Subcutaneous adipose tissue (tissue), 4 donors: ENCODE measurements around the gene BCL2L15. TPM values are rescaled to one million over a fixed set of nuclear protein-coding genes. Genes with fewer than 3 reads are reported as not detected.

ENCODE experiments used
- CTCF ChIP-seq: fragments of 450-650 bp; IDR thresholded peaks from one replicate; pipeline ENCODE4 v1.5.1; 2016; ENCODE audit warnings: low read depth, mild to moderate bottlenecking, control low read depth, antibody characterized with exemption, moderate library complexity
- total RNA-seq, 4 donors: library from RNA; depleted of rRNA; stranded (reverse); fragments of >200 nt; gene quantifications; one replicate each; pipeline ENCODE4 v1.1.0, GENCODE V29; 2016

The BCL2L15 gene
- total RNA-seq, 4 donors from 2014 or later, result 0.16 to 0.38 (median 0.20) TPM

GRCh38 chr1:113904674-113905434 is 17.5 kb upstream of the BCL2L15 start, which contains the start of the genes AP4B1 and DCLRE1B:
Gene AP4B1 (minus strand): TSS chr1:113904799. CDS start chr1:113904717, 82 bp downstream.
Gene DCLRE1B (plus strand): TSS chr1:113905326. CDS start chr1:113905587, 261 bp downstream.
- TF ChIP-seq CTCF, result no peak

GRCh38 chr1:113904293-113904673 is 16.9 kb upstream of the BCL2L15 start:
- TF ChIP-seq CTCF, result no peak

- no peak for TF ChIP-seq CTCF
Measured at GRCh38 chr1:113903501-113904292, 16.3 kb upstream of the BCL2L15 start.

GRCh38 chr1:113901191-113901590 is 13.8 kb upstream of the BCL2L15 start:
- TF ChIP-seq CTCF, result no peak

- no peak for TF ChIP-seq CTCF
Measured at GRCh38 chr1:113899111-113899510, 11.7 kb upstream of the BCL2L15 start.

- no peak for TF ChIP-seq CTCF
Measured at GRCh38 chr1:113898241-113898814, 10.9 kb upstream of the BCL2L15 start.

- TF ChIP-seq CTCF, result no peak
Measured at GRCh38 chr1:113895961-113896360, 8.6 kb upstream of the BCL2L15 start.
